HCT116 (cell line): ENCODE measurements around the gene ATP6V0C. TPM values are rescaled to one million over a fixed set of nuclear protein-coding genes. Genes with fewer than 3 reads are reported as not detected.

Experiments used
- ATAC-seq: fragments of 200-7000 bp; cut with Tn5 transposase; 2 replicates; pipeline ENCODE4 v1.9.1; 2020; ENCODE audit warnings: mild to moderate bottlenecking, moderate library complexity
- BruUV-seq: library from RNA; stranded (reverse); fragments of 400-500 nt; replicated peaks from 2 replicates; lab custom pipeline; 2021; lab: Mats Ljungman, UMichigan
- CTCF ChIA-PET: fragments of 300-600 bp; sonication (Branson Sonifier 250); formaldehyde crosslinking; loops from one replicate; lab custom pipeline; 2021; ENCODE audit warnings: antibody characterized with exemption; lab: Charles Lee
- POLR2A ChIA-PET: fragments of 300-600, 350-600 bp; sonication (Branson Sonifier 250); formaldehyde crosslinking; loops from one replicate; lab custom pipeline; 2021; ENCODE audit warnings: antibody characterized with exemption; lab: Charles Lee
- RAD21 ChIA-PET, 2 experiments: fragments of 300-600 bp; sonication (Branson Sonifier 250); formaldehyde crosslinking; loops; one replicate each; lab custom pipeline; 2023; ENCODE audit warnings: low total read pairs in 2 of 2; ENCODE audit not compliant: uncharacterized antibody in 2 of 2, unreplicated experiment in 2 of 2, low non-redundant PET in 1 of 2; lab: Charles Lee
- DNase-seq: peaks from one replicate; pipeline ENCODE4 v3.0.0-alpha.2; 2010; ENCODE audit warnings: low read depth, low spot score
- H2AFZ ChIP-seq: fragments of 200-600 bp; shearing (Covaris generic), sonication (generic); 2 replicates; pipeline ENCODE4 v1.6.1; 2017; ENCODE audit warnings: low read depth, mixed run types, mixed read lengths, antibody characterized with exemption, low read length; ENCODE audit not compliant: poor library complexity, severe bottlenecking
- H3K27ac ChIP-seq: 2 replicates; pipeline ENCODE4 v1.5.1; 2012; ENCODE audit warnings: low read depth, low read length
- H3K27me3 ChIP-seq: fragments of 200-600 bp; sonication (generic); 2 replicates; pipeline ENCODE4 v1.6.1; 2016; ENCODE audit warnings: mixed run types, low read length, mixed read lengths; ENCODE audit not compliant: insufficient read depth
- H3K36me3 ChIP-seq, 2 experiments: fragments of 200-500 bp in 1 of 2; fragments of 200-600 bp in 1 of 2; sonication (Bioruptor generic) in 1 of 2; sonication (generic) in 1 of 2; 2 replicates each; pipeline versions ENCODE4 v1.5.1 to v1.6.1; 2014 to 2016; ENCODE audit warnings: low read length in 2 of 2, inconsistent platforms in 1 of 2, mixed read lengths in 1 of 2, mixed run types in 1 of 2; ENCODE audit not compliant: insufficient read depth in 2 of 2, control insufficient read depth in 1 of 2
- H3K4me1 ChIP-seq, 2 experiments: fragments of 200-600 bp in 1 of 2; sonication (generic) in 1 of 2; 2 replicates each; pipeline versions ENCODE4 v1.5.1 to v1.6.1; 2012 to 2017; ENCODE audit warnings: low read length in 2 of 2, inconsistent platforms in 1 of 2, mild to moderate bottlenecking in 1 of 2, mixed read lengths in 1 of 2, mixed run types in 1 of 2, moderate library complexity in 1 of 2; ENCODE audit not compliant: insufficient read depth in 2 of 2, control insufficient read depth in 1 of 2
- H3K4me2 ChIP-seq: fragments of 200-600 bp; sonication (generic); 2 replicates; pipeline ENCODE4 v1.6.1; 2017; ENCODE audit warnings: mixed run types, low read length, mixed read lengths
- H3K4me3 ChIP-seq, 2 experiments: fragments of 200-600 bp in 1 of 2; sonication (generic) in 1 of 2; replicated peaks in 1 of 2; 2 replicates each; pipeline ENCODE4 v1.5.1; 2011 to 2016; ENCODE audit warnings: low read length in 2 of 2, control low read depth in 1 of 2, low read depth in 1 of 2, mild to moderate bottlenecking in 1 of 2, mixed read lengths in 1 of 2, mixed run types in 1 of 2
- H3K79me2 ChIP-seq: fragments of 200-600 bp; sonication (generic); 2 replicates; pipeline ENCODE4 v1.6.1; 2017; ENCODE audit warnings: mild to moderate bottlenecking, mixed run types, low read length, moderate library complexity, mixed read lengths; ENCODE audit not compliant: insufficient read depth
- H3K9ac ChIP-seq: fragments of 200-600 bp; sonication (generic); 2 replicates; pipeline ENCODE4 v1.6.1; 2016; ENCODE audit warnings: low read length, mixed read lengths
- H3K9me2 ChIP-seq: fragments of 200-600 bp; sonication (generic), shearing (Covaris generic); 2 replicates; pipeline ENCODE4 v1.6.1; 2017; ENCODE audit warnings: mixed run types, mild to moderate bottlenecking, moderate library complexity; ENCODE audit not compliant: insufficient read depth
- H3K9me3 ChIP-seq, 2 experiments: fragments of 200-500 bp in 1 of 2; fragments of 200-600 bp in 1 of 2; sonication (Bioruptor generic) in 1 of 2; sonication (generic) in 1 of 2; 2 replicates each; pipeline ENCODE4 v1.6.1; 2014 to 2017; ENCODE audit warnings: low read length in 2 of 2, mixed read lengths in 2 of 2, inconsistent platforms in 1 of 2, low read depth in 1 of 2, mild to moderate bottlenecking in 1 of 2, mixed run types in 1 of 2, moderate library complexity in 1 of 2; ENCODE audit not compliant: control insufficient read depth in 1 of 2, insufficient read depth in 1 of 2
- H4K20me1 ChIP-seq: fragments of 200-600 bp; sonication (generic), shearing (Covaris generic); 2 replicates; pipeline ENCODE4 v1.6.1; 2017; ENCODE audit warnings: mixed run types, mild to moderate bottlenecking, moderate library complexity; ENCODE audit not compliant: insufficient read depth
- CEBPB ChIP-seq: IDR thresholded peaks from 2 replicates; pipeline ENCODE4 v1.6.1; 2012; ENCODE audit warnings: low read depth
- FOSL1 ChIP-seq: IDR thresholded peaks from 2 replicates; pipeline ENCODE4 v1.6.1; 2012; ENCODE audit warnings: low read depth
- YY1 ChIP-seq: IDR thresholded peaks from 2 replicates; pipeline ENCODE4 v1.6.1; 2011; ENCODE audit warnings: low read length, low read depth, moderate library complexity, mild to moderate bottlenecking; ENCODE audit not compliant: insufficient replicate concordance; ENCODE audit errors: extremely low read depth
- ZFX ChIP-seq: fragments of 450-650 bp; IDR thresholded peaks from 2 replicates; pipeline ENCODE4 v1.6.1; 2017
- ZNF274 ChIP-seq: fragments of 200-500 bp; sonication (Bioruptor generic); IDR thresholded peaks from 2 replicates; pipeline ENCODE4 v1.6.1; 2014; ENCODE audit warnings: mild to moderate bottlenecking, low read depth, low read length, inconsistent platforms
- intact Hi-C: fragments of 100-400 bp; cut with micrococcal nuclease; formaldehyde crosslinking; loops from 2 replicates; pipeline ENCODE4 v1.10.0; 2022
- total RNA-seq: library from RNA; stranded (reverse); gene quantifications from one replicate; pipeline ENCODE4 v1.2.1, GENCODE V29; 2021; ENCODE audit not compliant: unreplicated experiment
- TF ChIP-seq, protein P1 (sequence below): IDR thresholded peaks from 2 replicates; pipeline ENCODE4 v1.6.1; 2011; ENCODE audit warnings: mild to moderate bottlenecking, low read length, moderate library complexity; ENCODE audit not compliant: insufficient replicate concordance; ENCODE audit errors: extremely low read depth
- TF ChIP-seq, protein P2 (sequence below), 3 experiments: fragments of 200-600 bp in 1 of 3; sonication (generic) in 1 of 3; IDR thresholded peaks in 2 of 3; conservative IDR thresholded peaks in 1 of 3; 2 replicates each; pipeline ENCODE4 v1.5.1; 2012 to 2017; ENCODE audit warnings: low read depth in 2 of 3, low read length in 2 of 3, antibody characterized with exemption in 1 of 3, borderline replicate concordance in 1 of 3, control low read depth in 1 of 3, mild to moderate bottlenecking in 1 of 3, mixed read lengths in 1 of 3, mixed run types in 1 of 3, moderate library complexity in 1 of 3; ENCODE audit not compliant: insufficient read depth in 1 of 3

Gene ATP6V0C
- total RNA-seq, 1 experiment from 2014 or later, result 187 TPM

DNA sequence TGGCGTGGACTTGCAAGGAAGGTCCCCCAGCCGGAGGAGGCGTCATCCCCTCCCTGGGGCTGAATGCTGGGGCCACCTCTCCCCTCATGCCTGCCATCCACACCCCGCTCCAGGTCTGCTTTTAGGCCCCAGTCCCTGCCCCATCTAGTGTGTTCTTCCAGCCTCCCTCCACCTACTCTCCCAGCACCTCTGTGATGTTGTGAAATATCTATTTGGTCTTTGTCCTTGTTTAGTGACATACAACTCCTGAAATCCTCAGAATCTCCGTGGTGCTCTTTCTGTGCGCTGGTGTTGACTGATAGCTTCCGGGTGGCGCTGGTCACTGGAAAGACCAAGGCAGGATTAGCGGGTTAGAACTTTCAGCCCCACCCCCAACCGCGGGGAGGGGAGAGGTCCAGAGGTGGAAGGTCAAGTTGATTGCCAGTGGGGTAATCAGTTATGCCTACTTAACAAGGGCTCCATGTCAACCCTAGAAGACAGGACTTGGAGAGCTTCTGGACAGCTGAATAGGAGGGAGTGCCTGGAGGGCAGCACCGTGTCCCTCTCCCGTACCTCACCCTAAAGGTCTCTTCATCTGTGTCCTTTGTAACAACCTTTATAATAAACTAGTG, 28.7 kb upstream of the ATP6V0C start:
- ChIA-PET CTCF (no interaction called here), RAD21 (no interaction called here), POLR2A (no interaction called here)
- Histone ChIP-seq H4K20me1 (no peaks in the 10 kb centered on the region), H3K9ac (no peak overlapping the region), H3K79me2 (peaks cover 9% of the 10 kb centered on the region; the same call in 1 of the 2 replicates), H2AFZ (no peak overlapping the region), H3K27ac (no peak overlapping the region), H3K9me2 (no peaks in the 10 kb centered on the region), H3K27me3 (no peaks in the 10 kb centered on the region), H3K4me3 (no peak overlapping the region), H3K4me1 (no peaks in the 10 kb centered on the region), H3K36me3 (no peaks in the 10 kb centered on the region), H3K4me2 (no peak overlapping the region), H3K9me3 (no peaks in the 10 kb centered on the region)
- no TSS peak for BruUV-seq
- DNase-seq (no peak), ATAC-seq (no peak)
- no peak for TF ChIP-seq YY1
- no peak for TF ChIP-seq ZNF274
- TF ChIP-seq FOSL1, result no peak
- TF ChIP-seq ZFX, result no peak
- intact Hi-C loops, result no loop called here

DNA sequence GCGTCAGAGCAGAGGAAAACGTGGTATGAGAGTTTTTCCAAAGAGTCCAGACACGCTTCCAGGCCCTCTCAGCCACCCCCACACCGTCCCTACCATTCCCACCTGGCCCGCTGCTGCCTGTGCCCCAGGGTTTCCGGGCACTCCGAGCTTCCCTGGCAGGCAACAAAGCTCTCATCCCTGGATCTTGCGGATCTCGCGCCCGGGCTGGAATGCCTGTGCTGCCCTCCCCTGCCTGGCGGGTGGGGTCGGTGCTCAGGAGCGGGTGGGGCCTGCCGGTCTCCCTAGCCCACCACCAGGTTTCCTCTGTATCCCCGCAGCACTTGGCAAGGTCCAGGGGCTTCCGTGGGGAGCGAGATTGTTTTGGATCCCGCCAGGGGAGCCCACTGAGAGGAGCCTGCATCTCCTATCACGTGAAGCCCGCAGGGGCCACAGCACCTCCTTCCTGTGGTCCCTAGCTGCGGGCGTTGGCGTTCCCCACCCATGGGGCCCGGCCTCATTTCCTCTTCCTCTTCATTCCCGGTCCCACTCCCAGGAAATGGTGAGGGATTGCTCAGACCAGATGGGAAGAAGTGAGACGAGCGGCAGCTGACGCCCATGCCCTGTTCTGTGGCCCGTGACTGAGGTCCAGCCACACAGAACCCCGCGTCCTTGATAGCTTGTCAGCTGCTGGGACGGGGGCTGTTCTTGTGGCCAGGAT, 27.8 kb upstream of the ATP6V0C start:
- Histone ChIP-seq H3K27ac (no peak overlapping the region), H3K9me3 (no peaks in the 10 kb centered on the region), H3K9ac (no peak overlapping the region), H3K4me2 (no peak overlapping the region), H3K36me3 (no peaks in the 10 kb centered on the region; a peak in 1 of 4 replicates), H3K4me1 (no peaks in the 10 kb centered on the region), H3K9me2 (no peaks in the 10 kb centered on the region), H4K20me1 (no peaks in the 10 kb centered on the region), H2AFZ (no peak overlapping the region), H3K4me3 (no peak overlapping the region), H3K79me2 (peaks cover 17% of the 10 kb centered on the region; the same call in 1 of the 2 replicates), H3K27me3 (no peaks in the 10 kb centered on the region)
- no peak for DNase-seq
- CTCF ChIA-PET, result no interaction called here
- BruUV-seq, result no TSS peak
- RAD21 ChIA-PET, result no interaction called here
- no peak for ATAC-seq
- TF ChIP-seq, protein P1, sequence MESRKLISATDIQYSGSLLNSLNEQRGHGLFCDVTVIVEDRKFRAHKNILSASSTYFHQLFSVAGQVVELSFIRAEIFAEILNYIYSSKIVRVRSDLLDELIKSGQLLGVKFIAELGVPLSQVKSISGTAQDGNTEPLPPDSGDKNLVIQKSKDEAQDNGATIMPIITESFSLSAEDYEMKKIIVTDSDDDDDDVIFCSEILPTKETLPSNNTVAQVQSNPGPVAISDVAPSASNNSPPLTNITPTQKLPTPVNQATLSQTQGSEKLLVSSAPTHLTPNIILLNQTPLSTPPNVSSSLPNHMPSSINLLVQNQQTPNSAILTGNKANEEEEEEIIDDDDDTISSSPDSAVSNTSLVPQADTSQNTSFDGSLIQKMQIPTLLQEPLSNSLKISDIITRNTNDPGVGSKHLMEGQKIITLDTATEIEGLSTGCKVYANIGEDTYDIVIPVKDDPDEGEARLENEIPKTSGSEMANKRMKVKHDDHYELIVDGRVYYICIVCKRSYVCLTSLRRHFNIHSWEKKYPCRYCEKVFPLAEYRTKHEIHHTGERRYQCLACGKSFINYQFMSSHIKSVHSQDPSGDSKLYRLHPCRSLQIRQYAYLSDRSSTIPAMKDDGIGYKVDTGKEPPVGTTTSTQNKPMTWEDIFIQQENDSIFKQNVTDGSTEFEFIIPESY, result no peak
- TF ChIP-seq, protein P2, sequence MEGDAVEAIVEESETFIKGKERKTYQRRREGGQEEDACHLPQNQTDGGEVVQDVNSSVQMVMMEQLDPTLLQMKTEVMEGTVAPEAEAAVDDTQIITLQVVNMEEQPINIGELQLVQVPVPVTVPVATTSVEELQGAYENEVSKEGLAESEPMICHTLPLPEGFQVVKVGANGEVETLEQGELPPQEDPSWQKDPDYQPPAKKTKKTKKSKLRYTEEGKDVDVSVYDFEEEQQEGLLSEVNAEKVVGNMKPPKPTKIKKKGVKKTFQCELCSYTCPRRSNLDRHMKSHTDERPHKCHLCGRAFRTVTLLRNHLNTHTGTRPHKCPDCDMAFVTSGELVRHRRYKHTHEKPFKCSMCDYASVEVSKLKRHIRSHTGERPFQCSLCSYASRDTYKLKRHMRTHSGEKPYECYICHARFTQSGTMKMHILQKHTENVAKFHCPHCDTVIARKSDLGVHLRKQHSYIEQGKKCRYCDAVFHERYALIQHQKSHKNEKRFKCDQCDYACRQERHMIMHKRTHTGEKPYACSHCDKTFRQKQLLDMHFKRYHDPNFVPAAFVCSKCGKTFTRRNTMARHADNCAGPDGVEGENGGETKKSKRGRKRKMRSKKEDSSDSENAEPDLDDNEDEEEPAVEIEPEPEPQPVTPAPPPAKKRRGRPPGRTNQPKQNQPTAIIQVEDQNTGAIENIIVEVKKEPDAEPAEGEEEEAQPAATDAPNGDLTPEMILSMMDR (IDR thresholded peaks at IDR 0.05 in 2 of 3, conservative IDR thresholded peaks at IDR 0.05 in 1 of 3; ENCODE audit: borderline replicate concordance in 1 of 3, insufficient read depth in 1 of 3, low read depth in 2 of 3, low read length in 2 of 3), result no peak
- no peak for TF ChIP-seq CEBPB
- TF ChIP-seq FOSL1, result no peak
- POLR2A ChIA-PET, result no interaction called here
- intact Hi-C loops, result no loop called here
